HG02884 (cell line): ENCODE measurements around the gene ZFYVE28.
A peak's percentile ranks its signal among the peaks of the same experiment; 100 is the strongest.

Experiments
- ATAC-seq: cut with Tn5 transposase; IDR thresholded peaks from one replicate; pipeline ENCODE4 v1.9.1; 2021; ENCODE audit warnings: mild to moderate bottlenecking, moderate library complexity; ENCODE audit not compliant: unreplicated experiment

Gene ZFYVE28

GRCh38 chr4:2264481-2265041 is 153.9 kb downstream of the ZFYVE28 start:
- ATAC-seq = no peak

- ATAC-seq = no peak
Measured at GRCh38 chr4:2263926-2264321, 154.5 kb downstream of the ZFYVE28 start.

GRCh38 chr4:2262944-2263250 is 155.5 kb downstream of the ZFYVE28 start:
- no peak for ATAC-seq

GRCh38 chr4:2262145-2262943 is 156.1 kb downstream of the ZFYVE28 start:
- ATAC-seq = peak; percentile 90

- ATAC-seq = no peak
Measured at GRCh38 chr4:2261853-2262144, 156.6 kb downstream of the ZFYVE28 start, which contains the start of gene MXD4. MXD4 (minus strand) TSS chr4:2262109; CDS start chr4:2261980, 129 bp downstream.

- ATAC-seq = no peak
Measured at GRCh38 chr4:2261110-2261852, 157.2 kb downstream of the ZFYVE28 start.

GRCh38 chr4:2260344-2261109 is 157.9 kb downstream of the ZFYVE28 start:
- ATAC-seq = no peak

GRCh38 chr4:2259541-2260343 is 158.7 kb downstream of the ZFYVE28 start:
- no peak for ATAC-seq

GRCh38 chr4:2259036-2259540 is 159.4 kb downstream of the ZFYVE28 start:
- ATAC-seq = no peak

- no peak for ATAC-seq
Measured at GRCh38 chr4:2258091-2259035, 160.1 kb downstream of the ZFYVE28 start.

GRCh38 chr4:2257361-2258081 is 160.9 kb downstream of the ZFYVE28 start:
- ATAC-seq = no peak

- no peak for ATAC-seq
Measured at GRCh38 chr4:2256781-2257191, 161.7 kb downstream of the ZFYVE28 start.

GRCh38 chr4:2256156-2256731 is 162.2 kb downstream of the ZFYVE28 start:
- no peak for ATAC-seq

- no peak for ATAC-seq
Measured at GRCh38 chr4:2255501-2256155, 162.8 kb downstream of the ZFYVE28 start.

- no peak for ATAC-seq
Measured at GRCh38 chr4:2254665-2255500, 163.6 kb downstream of the ZFYVE28 start.

- no peak for ATAC-seq
Measured at GRCh38 chr4:2253160-2254084, 165.0 kb downstream of the ZFYVE28 start.
